ENCODE measurements around the gene KLF17.

DNA sequence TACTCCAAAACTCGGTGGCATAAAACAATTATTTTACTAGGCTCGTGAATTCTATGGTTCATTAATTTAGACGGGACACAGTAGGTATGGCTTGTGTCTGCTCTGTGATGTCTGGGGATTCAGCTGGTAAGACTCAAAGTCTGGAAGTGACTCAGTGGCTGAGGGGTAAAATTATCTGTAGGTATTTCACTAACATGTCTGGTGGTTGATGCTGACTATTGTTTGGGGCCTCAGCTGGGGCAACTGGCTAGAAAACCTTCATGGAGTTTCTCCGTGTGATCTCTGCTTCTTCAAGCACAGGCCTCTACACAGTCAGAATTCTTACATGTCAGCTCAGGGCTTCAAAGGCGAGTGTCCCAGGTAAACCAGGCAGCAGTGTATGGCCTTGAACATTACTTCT, 41.2 kb upstream of the KLF17 start:
- TF ChIP-seq CTCF (IDR thresholded peaks at IDR 0.05 in 8 of 11, conservative IDR thresholded peaks at IDR 0.05 in 3 of 11) (no peak), POLR2A (IDR thresholded peaks at IDR 0.05) (no peak)
